Ureter (tissue), 1 donor: ENCODE measurements around the gene GNAS-AS1. TPM values are rescaled to one million over a fixed set of nuclear protein-coding genes. Genes with fewer than 3 reads are reported as not detected.

ENCODE experiments used
- DNase-seq: peaks from one replicate; pipeline ENCODE4 v3.0.0-alpha.2; 2020; ENCODE audit warnings: low spot score
- total RNA-seq: library from RNA; stranded (reverse); gene quantifications from one replicate; pipeline ENCODE4 v1.2.4, GENCODE V29; 2023
- donor health status: DM: yes; HTN: yes; CAD: no.

GNAS-AS1 gene
- 2.4 TPM for total RNA-seq

DNA sequence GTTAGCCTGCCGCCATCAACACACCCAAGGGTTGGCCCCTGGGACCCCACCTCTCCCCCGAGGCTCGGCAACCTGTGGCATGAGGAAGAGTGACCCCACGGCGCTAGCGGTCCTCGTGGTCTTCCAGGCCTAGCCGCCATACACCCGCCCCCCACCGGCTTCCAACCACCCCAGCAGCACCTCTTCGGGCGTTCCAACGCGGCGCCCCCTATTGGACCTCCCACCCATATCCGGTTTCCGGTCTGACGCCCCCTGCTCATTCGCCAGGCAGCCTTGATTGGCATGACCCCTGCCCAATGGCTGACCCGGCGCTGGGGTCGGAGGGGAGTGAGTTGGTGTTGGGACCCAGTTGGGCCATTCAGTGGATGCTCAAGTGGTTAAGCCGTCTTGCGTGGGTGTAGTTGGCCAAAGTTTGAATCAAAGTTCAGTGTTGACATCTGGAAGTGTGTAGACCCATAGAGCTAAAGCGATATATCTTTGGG is at the start of gene GNAS-AS1:
Gene GNAS-AS1, minus strand, starts transcription at position 210 of the 482 bp plus-strand sequence.
- peak; percentile 83 for DNase-seq

DNA sequence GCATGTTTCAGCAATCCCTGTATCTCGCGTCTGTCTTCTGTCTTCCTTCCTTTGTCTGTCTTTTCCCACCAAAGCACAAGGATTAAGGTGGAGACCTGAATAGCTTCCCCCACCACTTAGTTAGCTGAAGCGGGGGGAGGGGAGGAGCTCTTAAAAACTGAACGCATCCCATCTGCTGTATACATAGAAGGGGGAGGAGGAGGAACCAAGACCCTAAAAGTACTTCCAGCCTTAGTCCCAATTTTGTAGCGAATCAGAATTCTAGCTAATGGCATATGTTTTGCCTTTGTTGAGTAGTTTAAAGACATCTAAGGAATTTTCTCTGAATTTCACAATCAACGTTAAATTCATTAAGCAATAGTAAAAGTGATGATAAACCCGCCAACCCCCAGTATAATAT is 49.7 kb upstream of the GNAS-AS1 start:
- DNase-seq = no peak

- no peak for DNase-seq
Measured at GRCh38 chr20:58899512-58899911, 48.8 kb upstream of the GNAS-AS1 start.

DNA sequence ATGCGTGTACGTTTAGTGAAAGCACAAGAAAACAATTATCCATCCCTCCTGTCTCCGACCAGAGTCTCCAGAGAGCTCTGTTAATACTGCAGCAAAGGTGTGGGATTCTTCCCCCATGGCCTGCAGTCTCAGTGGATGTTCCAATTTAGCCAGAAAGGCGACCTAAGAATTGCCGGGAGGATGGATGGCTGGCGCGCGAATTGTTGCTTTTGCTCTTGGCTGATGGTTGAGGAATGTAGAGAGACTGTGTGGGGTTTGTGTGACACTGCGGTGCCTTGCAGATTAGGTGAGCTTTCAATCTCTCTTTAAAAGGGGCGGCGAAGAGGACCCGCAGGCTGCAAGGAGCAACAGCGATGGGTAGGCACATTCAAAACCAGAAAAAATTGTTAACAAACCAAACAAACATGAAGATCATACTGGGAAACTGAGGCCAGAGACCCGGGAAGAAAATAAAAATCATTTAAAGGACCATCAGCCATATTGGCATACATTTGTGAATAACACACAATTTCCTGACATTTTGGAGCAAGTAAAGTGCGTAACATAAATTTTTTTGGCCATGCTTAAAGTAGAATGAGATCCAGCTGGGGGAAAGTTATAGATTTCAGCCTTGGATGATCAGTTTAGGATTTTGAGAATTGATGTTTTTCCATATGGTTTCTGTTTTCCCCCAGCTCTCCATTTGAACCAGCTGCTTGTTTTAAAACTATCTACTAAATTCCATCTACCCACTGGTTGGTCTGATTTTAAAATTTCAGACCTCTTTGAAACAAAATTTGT is 48.1 kb upstream of the GNAS-AS1 start:
- no peak for DNase-seq

DNA sequence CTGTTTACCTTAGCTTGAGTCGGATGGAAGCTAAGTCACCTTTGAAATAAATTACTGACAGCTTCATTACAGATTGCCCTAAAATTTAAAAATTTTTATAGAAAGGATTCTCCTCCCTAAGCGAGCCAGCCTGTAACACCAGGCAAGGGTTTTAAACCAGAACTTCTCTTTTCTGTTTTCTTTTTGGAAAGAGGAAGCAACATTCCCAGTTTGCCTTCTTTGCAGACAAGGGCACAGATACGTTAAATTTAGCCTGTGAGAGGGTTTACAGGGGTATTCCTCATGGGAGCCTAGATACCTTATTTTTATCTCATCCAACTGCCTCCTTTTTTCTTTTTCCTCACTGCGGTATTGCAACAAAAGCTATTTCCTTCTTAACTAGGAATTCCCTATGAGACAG is 46.8 kb upstream of the GNAS-AS1 start:
- no peak for DNase-seq

GRCh38 chr20:58896820-58897219 is 46.1 kb upstream of the GNAS-AS1 start:
- DNase-seq = no peak

GRCh38 chr20:58895448-58896180 is 44.9 kb upstream of the GNAS-AS1 start:
- no peak for DNase-seq

DNA sequence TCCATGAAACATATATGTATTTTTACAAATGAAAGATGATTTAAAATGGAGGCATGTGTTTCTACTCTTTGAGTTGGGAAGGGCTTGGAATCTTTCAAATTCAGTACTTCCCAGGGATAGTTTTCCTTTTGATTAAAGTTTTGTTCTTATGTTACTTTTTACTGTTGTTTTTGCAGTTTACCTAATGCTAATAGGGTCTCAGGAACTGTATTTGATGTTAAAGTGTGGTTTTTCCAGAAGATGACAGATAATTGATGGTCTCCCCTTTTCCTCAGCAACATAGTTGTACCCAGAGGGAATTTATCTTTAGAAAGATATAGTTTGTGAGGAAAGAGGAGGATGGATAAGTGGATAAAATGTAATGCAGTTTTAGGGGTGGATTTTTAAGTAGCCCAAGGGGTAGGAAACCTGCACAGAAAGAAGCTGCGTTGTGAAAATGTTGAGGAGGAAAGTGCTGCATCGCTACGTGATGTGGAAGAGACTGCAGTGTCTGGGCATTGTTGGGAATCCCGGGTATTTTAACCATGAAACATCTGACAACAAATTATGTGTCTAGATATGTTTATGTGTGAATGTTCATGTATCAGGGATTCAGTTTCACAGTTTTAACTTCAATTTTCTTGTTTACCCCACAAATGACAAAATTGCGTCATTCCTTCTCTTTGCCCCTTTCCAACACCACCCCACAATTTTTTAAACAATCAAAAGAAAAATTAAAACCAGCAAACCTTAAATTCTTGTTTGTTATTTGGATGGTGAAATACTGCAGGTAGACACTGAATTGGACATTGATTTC is 44.1 kb upstream of the GNAS-AS1 start:
- DNase-seq = no peak

DNA sequence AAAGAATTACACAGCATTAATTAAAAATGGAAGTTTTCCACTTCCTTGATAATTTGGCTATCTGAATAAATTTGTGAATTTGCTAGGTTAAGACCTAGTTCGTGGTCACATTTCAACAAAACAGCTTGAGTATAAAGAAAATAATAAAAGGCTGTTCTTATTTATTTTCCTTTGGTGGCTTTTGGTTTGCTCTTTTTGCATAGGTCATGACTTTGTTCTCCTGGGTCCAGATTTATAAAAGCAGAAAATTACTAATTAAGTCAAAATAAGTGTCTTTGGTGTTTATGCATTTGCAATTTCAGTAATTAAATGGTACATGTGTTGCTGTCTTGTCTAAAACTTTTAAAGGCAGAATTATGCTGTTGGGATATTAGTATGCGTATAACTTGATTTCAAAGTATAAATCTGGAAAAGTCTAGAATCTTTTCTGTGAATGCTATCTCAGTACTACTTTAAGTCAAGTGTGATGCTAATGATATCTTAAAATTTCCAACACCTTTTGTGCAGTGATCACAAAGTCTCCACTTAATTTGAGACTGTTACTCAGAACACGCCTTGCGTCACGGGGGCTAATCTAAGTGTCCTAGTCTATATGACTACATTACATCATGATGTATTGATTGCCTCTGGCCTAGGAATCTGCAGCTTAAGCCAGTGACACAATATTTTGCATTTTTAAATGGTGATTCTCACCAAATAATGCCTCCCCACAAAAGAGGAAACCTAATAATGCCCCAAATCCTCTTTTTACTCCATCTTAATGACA is 42.8 kb upstream of the GNAS-AS1 start:
- DNase-seq = no peak

DNA sequence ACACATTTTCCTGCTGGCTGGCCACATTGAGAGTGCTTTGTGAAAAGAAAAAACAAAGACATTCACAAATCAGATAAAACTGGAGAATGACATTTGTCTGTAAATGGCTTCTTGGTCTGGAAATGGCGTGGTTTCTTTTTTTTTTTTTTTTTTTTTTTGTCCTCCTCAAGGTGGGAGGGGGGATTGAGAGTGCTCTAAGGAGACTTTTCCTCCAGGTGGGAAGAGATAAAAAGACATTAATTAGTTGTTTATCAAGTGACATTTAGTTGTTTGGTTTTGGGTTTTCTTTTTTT is 42.2 kb upstream of the GNAS-AS1 start:
- no peak for DNase-seq

- peak; percentile 79 for DNase-seq
Measured at GRCh38 chr20:58892141-58892931, 41.6 kb upstream of the GNAS-AS1 start.

DNA sequence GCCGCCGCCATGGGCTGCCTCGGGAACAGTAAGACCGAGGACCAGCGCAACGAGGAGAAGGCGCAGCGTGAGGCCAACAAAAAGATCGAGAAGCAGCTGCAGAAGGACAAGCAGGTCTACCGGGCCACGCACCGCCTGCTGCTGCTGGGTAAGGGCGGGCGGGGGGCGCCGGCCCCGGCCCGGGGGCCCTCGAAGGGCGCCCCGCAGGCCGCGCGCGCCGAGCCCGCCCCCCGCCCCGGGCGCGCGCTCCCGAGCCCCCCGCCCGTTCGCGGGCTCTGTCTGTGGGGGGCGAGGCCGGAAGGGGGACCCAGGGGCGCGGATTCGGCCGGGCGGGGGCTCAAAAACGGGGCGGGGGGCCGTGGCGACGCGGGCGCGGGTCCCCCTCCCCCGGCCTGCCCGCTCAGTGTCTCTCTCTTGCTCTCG is 41.0 kb upstream of the GNAS-AS1 start:
- DNase-seq = no peak

DNA sequence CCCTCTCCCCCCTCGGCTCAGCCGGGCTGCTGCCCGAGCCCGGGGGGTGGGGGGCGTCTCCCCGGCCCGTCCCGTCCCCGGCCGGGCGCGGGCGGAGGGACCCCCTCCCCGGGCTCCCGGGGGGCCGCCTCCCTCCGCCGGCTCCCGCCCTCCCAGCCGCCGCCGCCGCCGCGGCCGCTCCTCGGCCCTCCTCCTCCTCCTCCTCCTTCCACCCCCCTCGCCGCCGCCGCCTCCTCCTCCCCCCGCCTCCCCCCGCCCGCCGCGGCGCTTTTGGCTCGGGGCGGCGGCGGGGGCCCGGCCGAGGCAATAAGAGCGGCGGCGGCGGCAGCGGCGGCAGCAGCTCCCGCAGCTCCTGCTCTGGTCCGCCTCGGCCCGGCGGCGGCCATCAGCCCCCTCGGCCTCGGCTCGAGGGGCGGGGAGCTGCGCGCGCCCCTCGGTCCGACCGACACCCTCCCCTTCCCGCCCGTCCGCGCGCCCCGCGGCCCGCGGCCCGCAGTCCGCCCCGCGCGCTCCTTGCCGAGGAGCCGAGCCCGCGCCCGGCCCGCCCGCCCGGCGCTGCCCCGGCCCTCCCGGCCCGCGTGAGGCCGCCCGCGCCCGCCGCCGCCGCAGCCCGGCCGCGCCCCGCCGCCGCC is 40.5 kb upstream of the GNAS-AS1 start:
- peak; percentile 81 for DNase-seq

GRCh38 chr20:58890518-58891085 is 39.9 kb upstream of the GNAS-AS1 start:
- peak; percentile 81 for DNase-seq

DNA sequence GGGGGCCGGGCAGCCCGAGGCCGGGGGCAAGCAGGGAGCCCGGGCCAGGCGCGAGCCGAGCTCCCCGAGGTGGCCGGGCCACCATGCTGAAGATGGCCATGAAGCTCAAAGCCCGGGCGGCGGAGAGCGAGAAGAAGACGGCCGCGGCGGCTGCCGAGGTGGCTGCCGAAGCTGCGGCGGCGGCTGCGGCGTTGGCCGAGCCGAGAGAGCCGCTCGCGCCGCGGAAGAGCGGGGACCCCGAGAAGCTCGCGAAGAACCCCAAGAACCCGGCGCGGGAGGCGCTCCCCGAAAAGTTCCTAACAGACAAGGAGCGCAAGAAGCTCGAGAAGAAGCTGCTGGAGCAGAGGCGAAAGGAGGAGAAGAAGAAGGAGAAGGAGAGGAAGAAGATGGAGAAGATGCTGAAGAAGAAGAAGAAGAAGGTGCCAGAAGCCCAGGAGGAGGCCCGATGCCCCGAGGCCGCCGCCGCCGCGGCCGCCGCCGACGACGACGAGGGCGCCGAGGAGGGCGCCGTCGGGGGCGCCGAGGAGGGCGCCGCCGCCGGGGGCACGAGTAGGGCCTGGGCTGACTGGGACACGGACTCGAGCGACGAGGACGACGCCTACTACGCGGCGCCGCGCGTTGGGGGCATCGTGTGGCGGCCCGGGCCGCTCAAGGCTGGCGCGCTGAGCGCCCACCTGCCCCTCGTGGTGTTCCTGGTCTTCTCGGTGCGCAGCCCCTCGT is 39.3 kb upstream of the GNAS-AS1 start:
- no peak for DNase-seq

DNA sequence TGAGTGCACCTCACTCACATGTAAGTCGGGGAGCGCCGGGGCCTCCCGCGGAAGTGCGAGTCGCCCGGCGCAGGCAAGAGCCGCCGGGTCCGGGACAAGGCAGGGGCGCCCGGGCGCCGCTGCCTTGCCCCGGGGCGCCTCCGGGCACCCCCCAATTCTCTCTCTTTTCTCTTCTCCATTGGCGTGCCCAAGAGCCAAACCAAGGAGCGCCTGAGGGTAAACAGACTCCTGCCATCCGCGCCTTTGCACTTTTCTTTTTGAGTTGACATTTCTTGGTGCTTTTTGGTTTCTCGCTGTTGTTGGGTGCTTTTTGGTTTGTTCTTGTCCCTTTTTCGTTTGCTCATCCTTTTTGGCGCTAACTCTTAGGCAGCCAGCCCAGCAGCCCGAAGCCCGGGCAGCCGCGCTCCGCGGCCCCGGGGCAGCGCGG is 38.6 kb upstream of the GNAS-AS1 start:
- DNase-seq = no peak

- peak; percentile 84 for DNase-seq
Measured at GRCh38 chr20:58888521-58889333, 38.0 kb upstream of the GNAS-AS1 start.

DNA sequence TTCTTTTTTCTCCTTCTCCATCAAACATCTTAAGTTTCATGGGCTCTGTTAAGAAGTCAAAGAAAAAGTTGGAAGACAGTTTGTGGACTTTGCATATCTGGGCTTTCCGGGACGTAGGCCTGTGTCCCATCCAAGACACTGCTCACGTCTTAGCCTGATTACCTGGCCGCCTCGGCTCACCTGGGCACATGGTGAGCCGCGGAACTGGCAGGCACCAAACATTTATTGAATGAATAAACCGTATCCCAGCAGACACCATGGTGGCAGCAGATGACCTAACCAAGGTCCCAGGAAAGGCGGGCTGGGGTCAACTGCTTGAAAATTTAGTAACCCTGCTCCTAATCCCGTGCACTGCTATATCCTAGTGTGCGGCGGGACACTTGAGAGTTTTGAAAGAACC is 37.4 kb upstream of the GNAS-AS1 start:
- no peak for DNase-seq
